AG09319 (cell line): ENCODE data around the gene STRADB.

Experiments
- DNase-seq: peaks from one replicate; pipeline ENCODE4 v3.0.0-alpha.2; 2010; ENCODE audit warnings: low read depth; ENCODE audit errors: extremely low read depth
- TF ChIP-seq, protein P1 (sequence below): IDR thresholded peaks from 2 replicates; pipeline ENCODE4 v1.5.1; 2011; ENCODE audit warnings: low read depth, mild to moderate bottlenecking, inconsistent platforms, low read length, moderate library complexity

Gene STRADB

DNA sequence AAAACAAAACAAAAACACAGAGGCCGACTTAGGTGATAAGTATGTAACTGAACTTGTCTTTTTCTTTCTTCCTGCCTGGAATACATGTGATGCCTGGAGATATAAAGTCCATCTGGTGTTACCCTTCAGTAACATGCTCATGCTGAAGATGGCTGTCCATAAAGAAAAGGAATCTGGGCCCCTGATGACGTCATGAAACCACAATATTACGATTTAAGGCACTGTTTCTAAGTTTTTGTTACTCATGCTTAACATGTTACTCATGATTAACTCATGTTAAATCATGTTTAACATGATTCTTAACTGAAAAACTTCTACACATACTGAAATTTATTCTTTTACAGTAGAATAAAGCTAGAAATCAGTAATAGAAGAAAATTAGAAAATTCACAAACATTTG is 49.0 kb downstream of the STRADB start:
- TF ChIP-seq, protein P1, sequence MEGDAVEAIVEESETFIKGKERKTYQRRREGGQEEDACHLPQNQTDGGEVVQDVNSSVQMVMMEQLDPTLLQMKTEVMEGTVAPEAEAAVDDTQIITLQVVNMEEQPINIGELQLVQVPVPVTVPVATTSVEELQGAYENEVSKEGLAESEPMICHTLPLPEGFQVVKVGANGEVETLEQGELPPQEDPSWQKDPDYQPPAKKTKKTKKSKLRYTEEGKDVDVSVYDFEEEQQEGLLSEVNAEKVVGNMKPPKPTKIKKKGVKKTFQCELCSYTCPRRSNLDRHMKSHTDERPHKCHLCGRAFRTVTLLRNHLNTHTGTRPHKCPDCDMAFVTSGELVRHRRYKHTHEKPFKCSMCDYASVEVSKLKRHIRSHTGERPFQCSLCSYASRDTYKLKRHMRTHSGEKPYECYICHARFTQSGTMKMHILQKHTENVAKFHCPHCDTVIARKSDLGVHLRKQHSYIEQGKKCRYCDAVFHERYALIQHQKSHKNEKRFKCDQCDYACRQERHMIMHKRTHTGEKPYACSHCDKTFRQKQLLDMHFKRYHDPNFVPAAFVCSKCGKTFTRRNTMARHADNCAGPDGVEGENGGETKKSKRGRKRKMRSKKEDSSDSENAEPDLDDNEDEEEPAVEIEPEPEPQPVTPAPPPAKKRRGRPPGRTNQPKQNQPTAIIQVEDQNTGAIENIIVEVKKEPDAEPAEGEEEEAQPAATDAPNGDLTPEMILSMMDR, result no peak
- DNase-seq, result no peak

DNA sequence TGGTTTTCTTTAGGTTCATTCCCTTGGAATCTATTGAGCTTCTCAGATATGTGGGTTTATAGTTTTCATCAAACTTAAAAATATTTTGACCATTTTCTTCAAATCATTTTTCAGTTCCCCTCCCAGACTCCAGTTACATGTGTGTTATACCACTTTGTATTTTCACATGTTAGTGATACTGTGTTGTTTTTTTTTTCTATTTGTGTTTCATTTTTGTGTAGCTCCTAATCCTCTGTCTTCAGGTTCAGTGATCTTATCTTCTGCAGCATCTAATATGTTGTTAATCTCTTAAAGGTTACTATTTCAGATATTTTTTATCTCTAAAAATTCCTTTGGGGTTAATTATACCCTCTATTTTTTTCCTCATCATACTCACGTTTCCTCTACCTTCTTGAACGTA is 51.2 kb downstream of the STRADB start:
- TF ChIP-seq, protein P1, result no peak
- no peak for DNase-seq

DNA sequence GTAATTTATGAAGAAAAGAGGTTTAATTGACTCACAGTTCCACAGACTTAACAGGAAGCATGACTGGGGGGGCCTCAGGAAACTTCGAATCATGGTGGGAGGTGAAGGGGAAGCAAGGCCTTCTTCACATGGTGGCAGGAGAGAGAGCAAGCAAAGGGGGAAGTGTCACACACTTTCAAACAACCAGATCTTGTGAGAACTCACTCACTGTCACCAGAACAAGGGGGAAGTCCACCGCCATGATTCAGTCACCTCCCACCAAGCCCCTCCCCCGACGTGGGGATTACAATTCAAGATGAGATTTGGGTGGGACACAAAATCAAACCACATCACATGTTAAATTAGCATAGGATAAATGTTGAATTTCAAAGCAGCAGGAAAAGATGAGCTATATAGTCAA is 56.2 kb downstream of the STRADB start:
- TF ChIP-seq, protein P1, result no peak
- DNase-seq, result no peak

DNA sequence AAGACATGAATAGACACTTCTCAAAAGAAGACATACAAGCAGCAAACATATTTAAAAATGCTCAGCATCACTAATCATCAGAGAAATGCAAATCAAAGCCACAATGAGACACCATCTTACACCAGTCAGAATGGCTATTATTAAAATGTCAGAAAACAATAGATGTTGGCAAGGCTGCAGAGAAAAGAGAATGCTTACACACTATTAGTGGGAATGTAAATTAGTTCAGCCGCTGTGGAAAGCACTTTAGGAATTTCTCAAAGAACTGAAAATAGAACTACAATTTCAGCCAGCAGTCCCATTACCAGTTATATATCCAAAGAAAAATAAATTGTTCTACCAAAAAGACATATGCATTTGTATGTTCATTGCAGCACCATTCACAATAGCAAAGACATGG is 61.7 kb downstream of the STRADB start:
- DNase-seq, result no peak

GRCh38 chr2:201515573-201516246 is 64.2 kb downstream of the STRADB start:
- TF ChIP-seq, protein P1, result no peak
- no peak for DNase-seq

More for the DNA sequence above, 61.7 kb downstream of the STRADB start:
- TF ChIP-seq, protein P1, result no peak

DNA sequence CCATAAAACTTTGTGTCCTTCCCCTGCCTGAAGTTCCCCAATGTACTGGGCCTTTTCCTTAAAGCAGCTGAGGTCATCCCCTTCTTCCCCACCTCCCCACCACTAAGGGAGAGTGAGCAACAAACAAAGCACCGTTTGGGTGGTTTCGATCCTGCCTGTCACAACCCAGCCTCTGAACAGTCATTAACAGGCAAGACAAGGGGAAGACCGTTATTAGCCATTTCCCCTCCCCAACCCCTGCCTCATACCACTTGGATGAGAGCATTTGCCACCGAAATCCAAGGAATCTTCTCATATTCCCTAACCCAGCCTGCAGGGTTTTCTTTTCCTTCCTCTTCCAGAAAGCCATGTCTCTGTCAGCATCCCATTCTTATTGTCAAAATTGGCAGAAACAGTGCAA is 65.6 kb downstream of the STRADB start:
- TF ChIP-seq, protein P1, result no peak
- DNase-seq, result no peak

DNA sequence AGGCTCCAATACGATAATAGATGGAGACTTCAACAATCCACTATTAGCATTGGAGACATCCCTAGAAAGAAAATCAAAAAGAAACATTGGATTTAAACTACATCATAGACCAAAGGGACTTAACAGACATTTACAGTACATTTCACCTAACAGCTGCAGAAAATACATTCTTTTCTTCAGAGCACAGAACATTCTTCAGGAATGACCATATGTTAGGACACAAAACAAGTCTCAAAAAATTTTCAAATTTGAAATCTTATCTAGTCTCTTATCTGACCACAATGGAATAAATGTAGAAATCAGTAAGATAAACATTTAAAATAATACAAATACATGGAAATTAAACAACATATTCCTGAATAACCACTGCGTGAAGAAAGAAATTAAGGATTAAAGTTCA is 68.7 kb downstream of the STRADB start:
- TF ChIP-seq, protein P1, result no peak
- no peak for DNase-seq
